NCI-H1048 (cell line): ENCODE data around the gene KCTD17.

Experiments used
- DNase-seq: peaks from one replicate; lab custom pipeline; 2025; lab: John Stamatoyannopoulos, UW

KCTD17 gene, protein sequence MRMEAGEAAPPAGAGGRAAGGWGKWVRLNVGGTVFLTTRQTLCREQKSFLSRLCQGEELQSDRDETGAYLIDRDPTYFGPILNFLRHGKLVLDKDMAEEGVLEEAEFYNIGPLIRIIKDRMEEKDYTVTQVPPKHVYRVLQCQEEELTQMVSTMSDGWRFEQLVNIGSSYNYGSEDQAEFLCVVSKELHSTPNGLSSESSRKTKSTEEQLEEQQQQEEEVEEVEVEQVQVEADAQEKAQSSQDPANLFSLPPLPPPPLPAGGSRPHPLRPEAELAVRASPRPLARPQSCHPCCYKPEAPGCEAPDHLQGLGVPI

DNA sequence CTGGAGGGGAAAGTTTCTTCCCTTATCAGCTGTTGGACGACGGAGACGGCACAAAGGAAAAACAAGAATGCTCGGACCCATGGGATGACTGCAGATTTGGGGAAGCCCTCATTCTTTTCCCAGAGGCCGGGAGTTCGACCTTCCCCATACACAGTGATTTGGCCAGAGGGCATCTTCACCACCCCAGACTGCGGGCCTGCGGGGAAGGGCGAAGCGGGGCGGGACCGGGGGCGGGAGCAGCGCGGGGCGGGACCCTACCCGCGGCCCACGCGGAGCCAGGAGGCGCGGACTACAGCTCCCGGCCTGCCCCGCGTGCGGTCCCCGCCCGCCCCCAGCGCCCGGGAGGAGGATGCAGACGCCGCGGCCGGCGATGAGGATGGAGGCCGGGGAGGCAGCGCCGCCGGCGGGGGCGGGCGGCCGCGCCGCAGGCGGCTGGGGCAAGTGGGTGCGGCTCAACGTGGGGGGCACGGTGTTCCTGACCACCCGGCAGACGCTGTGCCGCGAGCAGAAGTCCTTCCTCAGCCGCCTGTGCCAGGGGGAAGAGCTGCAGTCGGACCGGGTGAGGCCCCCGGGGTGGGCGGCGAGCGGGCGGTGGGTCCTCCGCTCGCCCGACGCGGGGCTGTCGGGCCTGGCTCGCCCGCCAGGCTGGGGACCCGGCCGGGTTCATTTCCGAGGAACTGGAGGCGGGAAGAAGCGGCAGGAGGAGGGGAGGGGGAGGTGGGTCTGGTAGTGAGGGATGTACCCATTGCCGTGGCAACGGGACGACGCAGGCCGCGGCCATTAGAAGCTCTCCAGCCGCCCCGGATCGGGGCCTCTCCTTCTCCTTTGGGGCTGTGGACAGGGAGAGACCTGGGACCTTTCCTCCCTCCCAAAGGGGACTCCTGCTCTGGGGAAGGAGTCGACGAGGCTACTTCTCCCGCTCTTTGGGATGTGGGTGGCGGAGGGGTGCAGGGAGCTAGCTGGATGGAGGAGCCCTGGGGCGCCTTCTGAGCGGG lies at the start of gene KCTD17:
Gene KCTD17 (plus strand): TSS at position 352 of the 995 bp plus-strand sequence. CDS start 19 bp downstream, at position 371.
- no peak for DNase-seq

DNA sequence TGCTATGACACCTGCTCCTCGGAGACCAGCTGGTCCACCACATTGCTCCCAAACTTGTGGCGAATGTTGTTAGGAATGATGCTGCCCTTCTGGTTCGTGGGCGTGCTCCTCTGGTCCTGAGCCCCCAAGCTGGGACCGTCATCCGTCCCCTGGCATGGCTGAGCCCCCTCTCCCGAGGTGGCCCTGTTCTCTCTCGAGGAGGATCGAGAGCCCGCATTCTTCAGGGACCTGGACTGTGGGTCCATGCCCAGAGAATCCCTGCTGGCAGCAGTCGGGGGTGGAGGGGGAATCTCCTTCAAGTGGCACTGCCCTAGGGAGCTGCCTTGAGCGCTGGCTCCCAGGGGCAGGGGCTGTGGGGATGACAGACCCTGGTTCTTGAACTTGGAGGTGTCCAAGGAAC lies 49.7 kb upstream of the KCTD17 start:
- DNase-seq: no peak

DNA sequence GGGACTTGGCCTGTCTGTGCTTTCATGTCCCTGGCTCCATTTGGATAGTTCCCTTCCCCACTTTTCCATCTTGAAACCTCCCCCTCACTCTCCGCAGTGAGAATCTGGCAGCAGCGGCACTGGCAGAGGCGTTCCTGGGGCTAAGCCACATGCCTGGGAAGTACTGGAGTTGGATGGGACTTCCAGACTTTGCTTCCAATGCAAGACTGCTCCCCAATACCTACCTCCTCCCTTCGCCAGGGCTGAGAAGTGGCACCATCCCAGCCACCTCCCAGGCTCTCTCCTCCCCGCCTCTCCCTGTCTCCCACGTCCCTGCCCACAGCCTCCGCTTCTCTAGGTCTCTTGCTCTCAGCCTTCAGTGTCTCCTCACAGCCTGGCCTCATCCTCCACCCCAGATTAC lies 48.9 kb upstream of the KCTD17 start:
- no peak for DNase-seq

DNA sequence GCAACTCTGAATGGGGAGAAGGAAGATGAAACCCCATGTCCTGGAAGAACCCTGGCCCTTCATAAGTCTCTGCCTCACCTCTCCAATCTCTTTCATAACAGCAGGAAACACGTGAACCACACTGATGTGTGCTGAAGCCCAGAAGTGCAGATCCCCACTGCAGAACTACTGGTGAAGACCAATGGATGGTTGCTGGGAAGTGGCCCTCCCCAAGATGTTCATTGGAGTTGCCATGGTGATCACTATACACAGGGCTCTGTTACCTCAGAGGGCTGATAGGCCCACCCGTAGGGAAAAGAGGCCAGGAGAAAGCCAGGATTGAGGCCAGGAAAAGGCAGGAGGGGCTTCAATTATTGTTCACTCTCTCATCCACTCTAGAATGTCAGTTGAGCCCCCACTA lies 43.9 kb upstream of the KCTD17 start:
- DNase-seq: no peak

DNA sequence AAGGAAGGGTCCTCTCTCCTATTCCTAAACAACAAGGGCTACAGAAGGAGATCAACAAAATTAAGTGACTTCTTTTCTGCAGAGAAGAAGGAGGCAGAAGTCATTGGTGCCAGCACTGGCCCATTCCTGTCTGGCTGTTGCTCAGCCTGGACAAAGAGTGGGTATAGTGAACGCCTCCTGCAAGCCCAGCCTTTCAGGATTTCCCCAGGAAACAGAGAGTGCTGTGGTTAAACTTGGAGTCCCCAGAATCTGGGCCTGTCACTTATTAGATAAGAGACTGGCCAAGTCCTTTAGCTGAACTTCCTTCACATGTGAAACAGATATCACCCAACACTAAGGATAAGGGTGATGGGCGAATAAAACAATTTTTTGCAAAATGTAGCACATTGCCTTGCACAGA lies 43.2 kb upstream of the KCTD17 start:
- DNase-seq: no peak

DNA sequence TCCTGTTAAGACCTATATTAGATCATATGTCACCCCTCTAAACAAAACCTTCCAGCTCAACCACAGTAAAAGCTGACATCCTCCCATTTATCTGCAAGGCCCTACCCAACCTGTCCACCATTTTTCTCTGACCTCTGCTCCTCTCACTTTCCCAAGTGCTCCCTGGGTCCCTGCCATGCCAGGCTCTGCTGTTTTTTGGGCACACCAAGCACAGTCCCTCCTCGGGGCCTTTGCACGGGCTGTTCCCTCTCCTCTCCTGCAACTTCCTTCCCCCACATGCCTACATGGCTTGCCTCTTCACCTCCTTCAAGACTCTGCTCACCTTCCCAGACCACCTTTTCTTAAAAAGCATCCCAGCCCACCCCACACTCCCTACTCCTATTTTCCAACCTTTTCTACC lies 42.1 kb upstream of the KCTD17 start:
- DNase-seq: no peak

DNA sequence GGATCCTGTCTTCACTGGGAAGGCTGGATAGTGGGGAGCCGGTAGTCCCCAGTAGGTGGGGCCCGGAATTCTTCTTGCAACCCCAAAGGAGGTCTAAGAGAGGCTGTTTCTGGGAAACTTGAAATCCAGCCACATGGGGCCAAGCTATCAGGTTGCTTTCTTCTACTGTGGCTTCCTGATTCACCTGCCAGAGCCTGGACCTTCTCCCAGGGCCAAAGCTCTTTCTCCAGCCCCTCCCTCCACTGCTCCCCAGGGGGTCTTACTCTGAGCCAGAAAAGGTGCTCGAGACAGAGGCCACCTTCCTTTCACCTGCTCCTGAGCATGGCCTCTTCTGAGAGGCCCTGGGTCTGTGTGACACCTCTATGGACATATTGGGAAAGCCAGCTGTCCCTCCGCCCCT lies 41.4 kb upstream of the KCTD17 start:
- DNase-seq: no peak

DNA sequence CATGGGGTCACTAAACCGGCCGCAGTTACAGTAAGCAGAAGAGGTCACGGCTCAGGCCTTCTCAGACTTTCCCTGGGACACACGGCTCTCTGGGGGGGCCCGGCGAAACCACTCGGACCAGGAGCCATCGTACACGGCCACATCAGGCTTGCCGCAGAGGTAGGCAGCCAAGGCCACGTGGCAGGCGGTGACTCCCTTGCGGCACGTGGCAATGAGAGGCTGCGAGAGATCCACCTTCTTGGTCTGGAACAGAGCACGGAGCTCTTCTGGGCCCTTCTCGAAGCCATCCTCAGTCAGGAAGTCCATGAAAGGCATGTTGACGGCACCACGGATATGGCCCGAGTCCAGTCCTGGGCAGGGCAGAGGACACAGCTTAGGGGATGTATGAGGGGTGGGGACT lies 40.6 kb upstream of the KCTD17 start:
- DNase-seq: no peak

DNA sequence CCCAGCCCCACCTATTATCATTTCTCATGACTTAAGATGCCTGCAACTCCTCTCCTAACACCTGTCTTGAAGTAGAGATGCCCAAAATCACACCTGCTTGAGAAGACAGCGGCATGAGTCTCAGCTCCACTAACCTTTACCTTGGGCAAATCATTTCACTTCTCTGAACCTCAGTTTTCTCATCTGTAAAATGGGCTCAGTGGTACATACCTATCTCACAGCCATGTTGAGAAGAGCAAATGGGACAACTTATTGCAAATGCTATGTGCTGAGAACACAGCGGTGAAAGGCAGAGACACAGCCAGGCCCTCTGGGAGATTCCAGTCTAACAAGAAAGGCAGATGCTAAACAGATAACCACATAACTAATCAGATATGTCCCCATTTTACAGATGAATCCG lies 40.1 kb upstream of the KCTD17 start:
- no peak for DNase-seq

DNA sequence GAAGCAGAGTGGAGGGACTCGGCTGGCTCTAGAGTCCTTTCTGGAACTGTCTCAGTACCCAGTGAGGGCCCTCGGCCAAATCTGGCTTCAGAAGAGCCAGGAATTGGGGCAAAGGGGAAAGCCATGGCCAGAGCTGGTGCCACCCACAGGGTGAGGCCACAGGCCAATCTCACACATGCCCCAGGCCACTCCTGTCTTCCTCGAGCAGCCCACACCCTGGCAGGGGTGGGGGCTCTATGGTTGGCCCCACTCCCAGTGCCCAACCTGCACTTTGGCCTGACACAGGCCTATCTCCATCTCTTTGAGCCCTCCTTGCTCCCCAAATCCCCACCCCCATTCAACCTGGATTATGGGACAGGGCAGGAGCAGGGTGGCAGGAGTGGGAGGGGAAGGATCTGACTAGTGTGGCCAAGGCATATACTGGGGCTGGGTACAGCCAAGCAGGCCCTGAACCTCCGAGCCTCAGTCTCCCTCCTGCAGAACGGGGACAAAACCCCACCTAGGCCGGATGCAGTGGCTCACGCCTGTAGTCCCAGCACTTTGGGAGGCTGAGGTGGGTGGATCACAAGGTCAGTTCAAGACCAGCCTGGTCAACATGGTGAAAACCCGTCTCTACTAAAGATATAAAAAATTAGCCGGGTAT lies 39.2 kb upstream of the KCTD17 start:
- DNase-seq: no peak

DNA sequence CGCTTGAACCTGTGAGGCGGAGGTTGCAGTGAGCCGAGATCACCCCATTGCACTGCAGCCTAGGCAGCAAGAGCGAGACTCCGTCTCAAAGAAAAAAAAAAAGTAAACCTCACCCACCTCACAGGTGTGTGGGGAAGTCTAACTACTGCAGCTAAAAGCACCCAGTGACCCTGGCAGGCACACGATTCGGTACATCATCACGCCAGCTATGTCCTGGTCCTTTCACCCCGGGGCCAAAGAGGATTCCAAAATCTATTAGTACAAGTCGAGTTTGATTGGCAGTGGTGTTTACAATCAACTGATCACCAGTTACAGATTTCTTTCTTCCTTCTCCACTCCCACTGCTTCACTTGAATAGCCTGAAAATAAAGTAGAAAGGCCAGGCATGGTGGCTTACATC lies 38.6 kb upstream of the KCTD17 start:
- DNase-seq: no peak

DNA sequence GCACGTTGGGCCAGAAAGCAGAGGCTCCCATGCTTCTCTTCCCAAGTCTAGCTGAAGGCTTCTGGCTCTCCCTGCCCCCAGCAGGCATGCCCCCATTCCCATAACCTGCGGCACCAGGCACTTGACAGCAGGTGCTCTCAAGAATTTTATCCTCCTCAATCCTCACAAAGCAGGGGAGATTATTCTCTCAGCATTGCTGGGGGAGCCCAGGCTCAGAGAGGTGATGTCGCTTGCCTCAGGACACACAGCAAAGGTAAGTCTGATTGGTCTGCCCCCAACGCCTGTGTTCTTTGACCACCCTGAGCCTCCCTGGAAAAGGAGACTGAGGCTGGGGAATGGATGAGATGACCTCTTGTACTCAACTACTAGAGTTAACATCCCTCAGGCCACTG lies 37.1 kb upstream of the KCTD17 start:
- DNase-seq: no peak

DNA sequence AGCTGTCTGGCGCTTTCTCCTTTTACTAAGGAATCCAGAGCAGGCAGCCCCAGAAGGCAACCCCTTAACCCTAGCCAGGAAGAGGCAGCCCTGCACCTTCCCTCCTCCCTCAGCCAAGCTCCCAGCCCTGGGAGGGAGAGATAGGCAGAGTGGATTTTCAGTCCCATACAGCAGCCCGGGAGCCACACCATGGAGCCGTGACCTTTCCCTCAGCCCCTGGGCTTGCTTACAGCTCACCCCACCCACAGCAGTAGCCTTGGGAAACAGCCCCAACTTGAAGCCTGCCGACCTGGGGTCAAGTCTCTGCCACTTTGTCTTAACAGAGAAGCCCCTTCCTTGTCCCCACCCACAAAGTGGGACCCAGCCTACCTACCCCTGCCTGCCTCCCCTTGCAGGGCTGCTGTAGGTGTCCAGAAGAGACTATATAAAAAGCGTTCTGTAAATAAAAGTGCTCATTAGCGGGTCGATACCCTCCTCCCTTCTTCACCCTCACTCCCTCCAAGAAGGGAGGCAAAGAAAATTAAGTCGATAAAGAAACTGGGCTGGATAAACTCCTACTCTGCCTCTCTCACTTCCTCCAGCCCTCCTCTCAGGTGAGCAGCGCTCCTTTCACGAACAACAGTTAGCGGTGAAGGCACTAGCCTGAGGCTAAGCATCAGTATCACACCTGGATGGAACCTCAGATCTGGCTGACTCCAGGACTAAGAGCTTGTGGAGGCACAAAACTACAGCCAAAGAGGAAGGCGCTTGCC lies 36.5 kb upstream of the KCTD17 start:
- no peak for DNase-seq

DNA sequence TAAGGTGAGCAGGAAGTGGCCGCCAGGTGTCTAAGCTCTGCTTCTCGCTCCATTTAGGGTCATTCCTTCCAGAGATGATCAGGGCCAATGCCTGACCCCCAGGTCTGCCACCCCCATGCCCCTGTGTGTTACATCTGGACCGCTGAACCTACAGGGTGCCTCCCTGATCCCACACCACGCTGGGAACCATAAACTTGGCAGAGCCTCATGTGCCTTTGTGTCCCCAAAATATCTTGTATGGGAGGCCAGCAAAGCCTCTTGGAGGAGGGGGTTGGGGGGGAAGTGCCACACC lies 36.0 kb upstream of the KCTD17 start:
- DNase-seq: no peak

DNA sequence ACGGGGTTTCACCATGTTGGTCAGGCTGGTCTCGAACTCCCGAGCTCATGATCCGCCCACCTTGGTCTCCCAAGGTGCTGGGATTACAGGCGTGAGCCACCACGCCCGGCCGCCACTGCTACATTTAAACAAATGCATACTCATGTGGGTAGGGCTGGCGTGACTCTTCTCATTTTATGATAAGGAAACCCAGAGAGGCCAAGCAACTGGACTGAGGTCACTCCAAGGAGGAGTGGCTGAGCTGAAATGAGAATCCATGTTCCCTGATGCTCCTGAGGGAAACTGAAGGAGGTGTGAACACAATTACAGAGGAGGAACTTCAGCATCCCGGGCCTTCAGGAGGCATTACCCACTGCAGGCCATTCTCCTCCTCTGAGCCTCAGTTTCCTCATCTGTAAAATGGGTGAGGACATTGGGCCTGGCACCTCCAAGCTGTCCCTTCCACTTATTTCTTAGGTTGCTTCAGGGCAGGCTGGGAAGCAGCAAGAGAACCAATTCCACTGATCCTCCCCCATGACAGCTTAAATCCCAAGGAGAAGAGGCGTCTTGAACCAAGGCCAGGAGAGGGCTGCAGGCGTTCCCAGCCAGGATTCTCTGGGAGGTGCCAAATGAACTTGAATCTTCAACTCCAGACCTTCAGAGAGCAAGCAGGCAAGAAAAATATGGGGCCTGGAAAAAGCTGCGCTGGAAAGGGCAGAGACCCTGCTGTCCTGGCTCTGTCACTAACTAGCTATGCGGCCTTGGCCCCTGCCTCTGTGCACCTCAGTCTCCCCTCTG lies 35.2 kb upstream of the KCTD17 start:
- DNase-seq: no peak

DNA sequence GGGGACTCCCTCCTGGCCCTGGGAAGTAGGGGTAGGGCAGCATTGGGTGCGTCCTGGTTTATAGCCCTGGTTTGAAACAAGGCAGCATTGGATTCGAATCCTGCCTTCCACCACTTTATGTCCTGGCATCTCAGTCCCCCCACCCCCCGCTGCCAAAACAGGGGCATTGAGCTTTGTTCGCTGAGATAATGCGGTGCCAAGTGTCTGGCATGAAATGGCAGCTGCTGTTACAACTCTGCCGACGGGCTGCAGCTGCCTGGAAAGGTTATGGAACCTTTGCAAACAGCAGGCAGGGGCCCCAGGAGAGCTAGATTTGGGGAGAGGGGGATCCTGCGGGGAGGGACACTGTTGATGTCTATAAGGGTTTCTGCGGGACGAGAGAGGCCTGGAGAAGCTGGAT lies 34.2 kb upstream of the KCTD17 start:
- DNase-seq: no peak

DNA sequence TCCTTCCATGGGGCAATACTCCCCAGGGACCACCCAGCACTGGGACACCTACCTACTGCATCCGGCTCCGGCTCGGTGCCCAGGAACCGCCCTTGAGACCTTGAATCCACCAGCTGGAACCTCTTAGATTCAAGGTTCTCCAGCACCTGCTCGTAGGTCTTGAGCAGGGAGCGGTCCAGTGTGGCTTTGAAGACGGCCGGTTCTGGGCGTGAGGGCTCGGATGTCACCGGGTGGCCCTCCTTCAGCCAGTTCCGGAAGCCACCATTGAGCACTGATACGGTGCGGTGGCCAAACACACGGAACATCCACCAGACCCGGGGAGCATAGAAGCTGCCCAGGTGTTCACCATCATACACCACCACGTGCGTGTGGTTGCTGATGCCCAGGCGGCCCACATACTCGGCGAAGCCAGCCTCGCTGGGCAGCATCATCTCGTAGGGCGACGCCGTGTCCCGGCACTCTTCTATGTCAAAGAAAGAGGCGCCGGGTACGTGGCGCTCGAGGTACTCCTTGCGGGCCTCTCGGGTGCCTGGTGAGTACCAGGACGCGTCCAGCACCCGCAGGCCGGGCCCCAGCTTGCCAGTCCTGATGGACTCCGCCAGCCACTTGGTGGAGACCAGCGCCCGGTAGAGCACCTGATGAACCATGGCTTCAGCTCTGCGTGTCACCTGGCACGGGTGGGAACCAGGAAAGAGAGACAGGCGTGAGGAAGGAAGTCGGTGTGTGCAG lies 33.3 kb upstream of the KCTD17 start:
- DNase-seq: no peak

DNA sequence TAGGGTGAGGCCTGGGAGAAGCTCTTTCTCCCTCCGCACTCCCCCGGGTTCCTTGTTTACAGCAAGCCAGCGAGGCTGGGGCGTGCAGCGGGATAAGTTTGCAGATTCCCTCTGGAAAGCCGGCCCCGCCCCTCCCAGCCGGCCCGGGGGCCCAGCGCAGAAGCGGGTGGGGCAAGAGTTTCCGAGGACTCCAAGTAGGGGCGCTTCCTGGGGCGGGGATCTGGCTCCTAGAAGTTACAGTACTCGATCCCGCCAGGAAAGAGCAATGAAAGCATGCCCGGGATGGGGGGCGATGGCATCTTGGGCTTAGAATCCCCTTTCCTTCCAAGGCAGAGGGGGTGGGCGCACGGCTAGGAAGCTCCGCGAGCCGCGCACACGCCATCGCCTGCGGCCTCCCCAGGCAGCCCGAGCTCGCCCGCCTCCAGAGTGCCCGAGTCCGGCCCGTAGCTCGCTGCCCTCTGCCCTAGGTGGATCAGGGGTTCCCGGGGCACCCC lies 32.7 kb upstream of the KCTD17 start:
- DNase-seq: no peak

DNA sequence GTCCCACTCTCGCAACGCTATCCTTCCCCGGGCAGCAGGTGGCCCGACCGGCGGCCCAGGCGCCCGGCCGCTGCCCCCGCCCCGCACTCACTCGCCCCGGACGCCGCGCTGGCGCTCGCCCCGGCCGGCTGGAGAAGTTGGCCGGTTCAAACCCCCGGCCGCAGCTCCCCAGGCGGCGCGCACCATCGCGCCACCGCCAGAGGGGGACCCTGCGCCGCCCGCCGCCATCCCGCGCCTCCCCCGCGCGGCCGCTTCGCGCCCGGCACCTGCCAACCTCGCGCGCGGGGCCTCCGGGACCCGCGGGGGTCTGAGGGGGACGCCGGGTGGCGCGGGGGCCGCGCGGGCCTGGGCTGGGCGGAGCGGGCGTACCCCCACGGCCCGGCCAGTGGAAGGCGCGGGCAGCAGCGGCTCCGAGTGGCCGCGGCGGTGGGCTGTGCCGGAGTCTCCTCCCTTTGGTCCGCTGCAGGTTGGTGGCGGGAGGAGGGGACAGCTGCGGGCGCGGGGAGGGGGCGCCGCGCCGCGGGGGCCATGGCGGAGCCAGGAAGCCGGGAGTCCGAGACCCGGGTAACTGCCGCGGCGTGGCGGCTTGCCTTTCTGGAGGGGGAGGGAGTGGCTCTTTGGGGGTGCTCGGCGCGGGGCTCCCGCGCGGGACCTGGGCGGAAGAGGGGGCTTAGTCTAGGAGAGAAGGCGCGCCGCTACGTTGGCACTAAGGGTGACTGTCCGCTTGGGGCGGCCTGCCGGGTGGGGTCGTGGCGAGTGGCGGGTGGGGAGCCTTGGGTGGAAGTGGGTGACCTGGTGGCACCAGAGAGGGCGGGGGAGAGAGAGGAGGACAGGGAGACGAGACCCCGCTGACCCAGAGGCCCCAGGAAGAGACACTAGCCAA lies 32.0 kb upstream of the KCTD17 start, which contains the start of the genes MPST and TST:
Gene MPST (plus strand): TSS at position 434 of the 883 bp plus-strand sequence. CDS start 95 bp downstream, at position 529.
Gene TST (minus strand): TSS at position 139 of the 883 bp plus-strand sequence. CDS start 715 bp downstream, outside the sequence.
- DNase-seq: peak; percentile 18
